ENCODE data around the gene MAP2K6. TPM values are rescaled to one million over a fixed set of nuclear protein-coding genes. Genes with fewer than 3 reads are reported as not detected.

The MAP2K6 gene
- total and polyA plus RNA-seq, 2 donors (not counting 3 experiments of a cell fraction or from before 2014, with no cell fraction given): 5.9 to 13.9 TPM

- Histone ChIP-seq H3K4me3 (replicated peaks in 1 of 3; ENCODE audit: insufficient read depth in 1 of 3, low read depth in 1 of 3, low read length in 3 of 3) (no peak overlapping the region), H3K9me3 (replicated peaks; ENCODE audit: control insufficient read depth, insufficient read depth, low read length) (no peaks in the 10 kb centered on the region), H3K4me2 (ENCODE audit: insufficient read depth, low read length) (no peak overlapping the region), H2AFZ (ENCODE audit: low read depth, low read length) (no peak overlapping the region), H3K79me2 (ENCODE audit: control insufficient read depth, insufficient read depth, low read length) (no peaks in the 10 kb centered on the region), H3K9me1 (replicated peaks; ENCODE audit: control insufficient read depth, extremely low read depth, insufficient read depth, low read length) (no peaks in the 10 kb centered on the region), H3K9ac (replicated peaks; ENCODE audit: extremely low read depth, insufficient read depth, low read length) (no peak overlapping the region), H3K36me3 (ENCODE audit: control insufficient read depth in 2 of 2, extremely low read depth in 1 of 2, insufficient read depth in 2 of 2, low read length in 2 of 2) (no peaks in the 10 kb centered on the region), H3K4me1 (ENCODE audit: control insufficient read depth, extremely low read depth, insufficient read depth, low read length) (peaks cover 12% of the 10 kb centered on the region), H3K27me3 (ENCODE audit: control insufficient read depth in 2 of 2, insufficient read depth in 2 of 2, low read length in 2 of 2) (no peaks in the 10 kb centered on the region), H3K27ac (ENCODE audit: insufficient read depth, low read depth, low read length) (no peak overlapping the region), H4K20me1 (replicated peaks; ENCODE audit: control insufficient read depth, extremely low read depth, insufficient read depth, low read length) (no peaks in the 10 kb centered on the region)
- BruUV-seq (replicated peaks): no TSS peak
- dilution Hi-C loops (cut with MboI; ENCODE audit: extremely low pct_ligation_motif_present, low sequenced_read_pairs): no loop called here
- DNase-seq (ENCODE audit: low read depth, low spot score) (no peak), FAIRE-seq (no peak)
- ChIA-PET CTCF (interaction anchor here (1.2 kb wide), 1 partner anchor 9 kb away, joined by 3 read pairs; no protein-coding TSS in a partner anchor), POLR2A (no interaction called here)
- intact Hi-C loops (cut with micrococcal nuclease): no loop called here
- TF ChIP-seq POLR2AphosphoS5 (IDR thresholded peaks at IDR 0.05; ENCODE audit: insufficient read depth, low read depth, low read length) (no peak), EZH2 (IDR thresholded peaks at IDR 0.05; ENCODE audit: borderline replicate concordance, low read depth, low read length, severe bottlenecking) (no peak), GATA2 (IDR thresholded peaks at IDR 0.05; ENCODE audit: insufficient read depth, insufficient read length, low read depth, low read length) (no peak), MAX (IDR thresholded peaks at IDR 0.05; ENCODE audit: insufficient read depth, insufficient read length) (no peak), CTCF (IDR thresholded peaks at IDR 0.05; ENCODE audit: extremely low read depth in 1 of 2, insufficient read depth in 1 of 2, low read depth in 1 of 2, low read length in 2 of 2) (no peak), POLR2A (IDR thresholded peaks at IDR 0.05; ENCODE audit: low read depth, low read length) (no peak), JUN (IDR thresholded peaks at IDR 0.05; ENCODE audit: borderline replicate concordance, insufficient read depth, insufficient read length, low read depth) (no peak), FOS (IDR thresholded peaks at IDR 0.05; ENCODE audit: borderline replicate concordance, insufficient read depth, low read length) (no peak), MYC (IDR thresholded peaks at IDR 0.05; ENCODE audit: low read depth, low read length) (no peak)
Measured at GRCh38 chr17:69499318-69499717, 84.8 kb downstream of the MAP2K6 start.

Measured in endothelial cell of umbilical vein (primary cell).